DND-41 (cell line): ENCODE measurements around the gene CDK12.
"Not testable (repeated sequence)": the region's sequence is repeated elsewhere in the genome, so short reads cannot be mapped to it uniquely, and the experiment has no call there.

Source experiments
- ATAC-seq: fragments of 200-7000 bp; cut with Tn5 transposase; 3 replicates; pipeline ENCODE4 v1.9.1; 2021; ENCODE audit warnings: low read depth; ENCODE audit not compliant: insufficient read depth
- DNase-seq: peaks from one replicate; pipeline ENCODE4 v3.0.0-alpha.2; 2020
- H2AFZ ChIP-seq: 2 replicates; pipeline ENCODE4 v1.6.0; 2012; ENCODE audit warnings: low read depth, low read length
- H3K27ac ChIP-seq: 2 replicates; pipeline ENCODE4 v1.5.1; 2012; ENCODE audit warnings: low read length, inconsistent platforms
- H3K27me3 ChIP-seq: fragments of 200-600 bp; sonication (generic); 2 replicates; pipeline ENCODE4 v1.6.0; 2012; ENCODE audit warnings: low read length, mild to moderate bottlenecking, inconsistent platforms; ENCODE audit not compliant: insufficient read depth, poor library complexity
- H3K36me3 ChIP-seq: 2 replicates; pipeline ENCODE4 v1.5.1; 2012; ENCODE audit warnings: low read length, inconsistent platforms; ENCODE audit not compliant: insufficient read depth
- H3K4me1 ChIP-seq: 2 replicates; pipeline ENCODE4 v1.5.1; 2012; ENCODE audit warnings: mild to moderate bottlenecking, low read length; ENCODE audit not compliant: insufficient read depth
- H3K4me2 ChIP-seq: 2 replicates; pipeline ENCODE4 v1.6.0; 2012; ENCODE audit warnings: mild to moderate bottlenecking, moderate library complexity, low read length, inconsistent platforms; ENCODE audit not compliant: insufficient read depth
- H3K4me3 ChIP-seq, 2 experiments: fragments of 200-600 bp in 1 of 2; shearing (Covaris generic) in 1 of 2; 2 replicates each; pipeline ENCODE4 v1.5.1; 2012 to 2016; ENCODE audit warnings: inconsistent platforms in 2 of 2, low read length in 2 of 2, mild to moderate bottlenecking in 2 of 2, low read depth in 1 of 2, moderate library complexity in 1 of 2
- H3K79me2 ChIP-seq: 2 replicates; pipeline ENCODE4 v1.6.0; 2012; ENCODE audit warnings: low read length, inconsistent platforms; ENCODE audit not compliant: insufficient read depth
- H3K9ac ChIP-seq: 2 replicates; pipeline ENCODE4 v1.6.0; 2012; ENCODE audit warnings: low read depth, mild to moderate bottlenecking, inconsistent platforms, low read length, moderate library complexity
- H3K9me3 ChIP-seq: 2 replicates; pipeline ENCODE4 v1.5.1; 2012; ENCODE audit warnings: low read length, moderate library complexity, mild to moderate bottlenecking, inconsistent platforms; ENCODE audit not compliant: insufficient read depth, severe bottlenecking
- H4K20me1 ChIP-seq: 2 replicates; pipeline ENCODE4 v1.6.0; 2012; ENCODE audit warnings: low read length; ENCODE audit not compliant: insufficient read depth
- EZH2 ChIP-seq: IDR thresholded peaks from 3 replicates; pipeline ENCODE4 v1.6.1; 2012; ENCODE audit warnings: borderline replicate concordance, low read depth, mild to moderate bottlenecking, moderate library complexity, low read length, inconsistent platforms; ENCODE audit not compliant: severe bottlenecking
- TF ChIP-seq, protein P1 (sequence below): IDR thresholded peaks from 2 replicates; pipeline ENCODE4 v1.5.1; 2012; ENCODE audit warnings: borderline replicate concordance, low read length, moderate library complexity, mild to moderate bottlenecking; ENCODE audit not compliant: poor library complexity, severe bottlenecking; ENCODE audit errors: extremely low read depth

Gene CDK12

GRCh38 chr17:39540611-39541010 is 79.3 kb downstream of the CDK12 start:
- H3K27ac ChIP-seq: no peak overlapping the region
- H4K20me1 ChIP-seq: no peaks in the 10 kb centered on the region
- 0 out of 2 replicates have a peak, but pooled peaks cover 6% of the 10 kb centered on the region for H3K36me3 ChIP-seq
- H3K4me1 ChIP-seq: peaks cover 14% of the 10 kb centered on the region
- no peak for DNase-seq
- H3K27me3 ChIP-seq: no peaks in the 10 kb centered on the region
- H3K79me2 ChIP-seq: no peaks in the 10 kb centered on the region
- H3K4me2 ChIP-seq: no peak overlapping the region
- H3K4me3 ChIP-seq: no peak overlapping the region
- no peaks in the 10 kb centered on the region for H3K9me3 ChIP-seq
- no peak for ATAC-seq
- TF ChIP-seq, protein P1, sequence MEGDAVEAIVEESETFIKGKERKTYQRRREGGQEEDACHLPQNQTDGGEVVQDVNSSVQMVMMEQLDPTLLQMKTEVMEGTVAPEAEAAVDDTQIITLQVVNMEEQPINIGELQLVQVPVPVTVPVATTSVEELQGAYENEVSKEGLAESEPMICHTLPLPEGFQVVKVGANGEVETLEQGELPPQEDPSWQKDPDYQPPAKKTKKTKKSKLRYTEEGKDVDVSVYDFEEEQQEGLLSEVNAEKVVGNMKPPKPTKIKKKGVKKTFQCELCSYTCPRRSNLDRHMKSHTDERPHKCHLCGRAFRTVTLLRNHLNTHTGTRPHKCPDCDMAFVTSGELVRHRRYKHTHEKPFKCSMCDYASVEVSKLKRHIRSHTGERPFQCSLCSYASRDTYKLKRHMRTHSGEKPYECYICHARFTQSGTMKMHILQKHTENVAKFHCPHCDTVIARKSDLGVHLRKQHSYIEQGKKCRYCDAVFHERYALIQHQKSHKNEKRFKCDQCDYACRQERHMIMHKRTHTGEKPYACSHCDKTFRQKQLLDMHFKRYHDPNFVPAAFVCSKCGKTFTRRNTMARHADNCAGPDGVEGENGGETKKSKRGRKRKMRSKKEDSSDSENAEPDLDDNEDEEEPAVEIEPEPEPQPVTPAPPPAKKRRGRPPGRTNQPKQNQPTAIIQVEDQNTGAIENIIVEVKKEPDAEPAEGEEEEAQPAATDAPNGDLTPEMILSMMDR: no peak
- TF ChIP-seq EZH2: no peak
- H3K9ac ChIP-seq: no peak overlapping the region
- H2AFZ ChIP-seq: no peak overlapping the region

GRCh38 chr17:39541652-39542051 is 80.4 kb downstream of the CDK12 start:
- Histone ChIP-seq H3K9me3 (no peaks in the 10 kb centered on the region), H3K4me1 (peaks cover 14% of the 10 kb centered on the region), H3K4me2 (no peak overlapping the region), H3K36me3 (0 out of 2 replicates have a peak, but pooled peaks cover 8% of the 10 kb centered on the region), H3K27ac (no peak overlapping the region), H3K27me3 (no peaks in the 10 kb centered on the region), H3K4me3 (no peak overlapping the region), H3K9ac (no peak overlapping the region), H3K79me2 (no peaks in the 10 kb centered on the region), H4K20me1 (no peaks in the 10 kb centered on the region), H2AFZ (no peak overlapping the region)
- DNase-seq (no peak), ATAC-seq (no peak)
- no peak for TF ChIP-seq EZH2
- TF ChIP-seq, protein P1: no peak

DNA sequence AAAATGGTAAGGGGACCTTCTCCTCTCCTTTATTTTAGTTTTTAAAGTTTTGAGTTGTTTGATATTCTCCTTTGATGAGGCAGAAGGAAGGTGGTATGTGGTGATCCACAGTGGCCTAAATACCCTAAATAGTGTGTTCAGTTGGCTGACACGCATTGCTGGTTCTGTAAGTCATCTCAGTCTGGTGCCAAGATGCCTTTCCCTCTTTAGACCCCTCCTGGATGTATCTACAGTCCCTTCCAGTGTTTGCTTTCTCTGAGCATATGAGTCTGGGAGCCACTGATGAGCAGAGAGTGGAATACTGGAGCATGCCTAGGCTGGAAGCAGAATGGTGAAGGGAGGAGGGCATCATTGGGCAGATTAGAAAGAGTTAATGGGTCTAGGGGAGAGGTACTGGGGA is 81.9 kb downstream of the CDK12 start:
- no peak for TF ChIP-seq EZH2
- TF ChIP-seq, protein P1: no peak
- H3K4me1 ChIP-seq: peaks cover 12% of the 10 kb centered on the region
- H3K4me2 ChIP-seq: no peak overlapping the region
- no peak overlapping the region for H3K4me3 ChIP-seq
- H3K9me3 ChIP-seq: no peaks in the 10 kb centered on the region
- no peak overlapping the region for H3K27ac ChIP-seq
- no peaks in the 10 kb centered on the region for H3K27me3 ChIP-seq
- H2AFZ ChIP-seq: no peak overlapping the region
- H4K20me1 ChIP-seq: no peaks in the 10 kb centered on the region
- no peaks in the 10 kb centered on the region for H3K79me2 ChIP-seq
- H3K36me3 ChIP-seq: peaks cover 18% of the 10 kb centered on the region
- no peak overlapping the region for H3K9ac ChIP-seq
- DNase-seq (no peak), ATAC-seq (no peak)

DNA sequence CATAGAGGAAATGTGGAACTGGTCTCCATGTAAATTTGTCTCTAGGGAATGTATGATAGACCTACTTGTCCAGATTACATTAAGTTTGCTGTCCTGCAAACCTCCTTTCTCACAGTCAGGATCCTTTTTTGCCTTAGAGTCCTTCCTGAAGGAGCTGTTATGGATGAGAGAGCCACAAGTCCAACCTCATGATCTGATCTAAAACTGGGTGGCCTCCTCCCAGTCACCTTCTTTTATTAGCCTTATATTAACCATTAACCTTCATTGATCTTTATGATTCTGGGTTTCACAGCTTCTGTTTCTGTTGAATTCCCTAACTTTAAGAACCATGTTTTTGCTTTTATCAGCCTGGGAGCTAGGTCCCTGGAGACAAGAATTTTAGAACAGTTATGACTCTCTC is 82.4 kb downstream of the CDK12 start:
- Histone ChIP-seq H3K4me2 (no peak overlapping the region), H3K4me3 (no peak overlapping the region), H3K27me3 (no peaks in the 10 kb centered on the region), H3K4me1 (peaks cover 8% of the 10 kb centered on the region), H3K9ac (no peak overlapping the region), H3K36me3 (peaks cover 22% of the 10 kb centered on the region), H3K27ac (no peak overlapping the region), H3K79me2 (no peaks in the 10 kb centered on the region), H2AFZ (no peak overlapping the region), H4K20me1 (no peaks in the 10 kb centered on the region), H3K9me3 (no peaks in the 10 kb centered on the region)
- TF ChIP-seq, protein P1: no peak
- TF ChIP-seq EZH2: no peak
- ATAC-seq (no peak), DNase-seq (no peak)

DNA sequence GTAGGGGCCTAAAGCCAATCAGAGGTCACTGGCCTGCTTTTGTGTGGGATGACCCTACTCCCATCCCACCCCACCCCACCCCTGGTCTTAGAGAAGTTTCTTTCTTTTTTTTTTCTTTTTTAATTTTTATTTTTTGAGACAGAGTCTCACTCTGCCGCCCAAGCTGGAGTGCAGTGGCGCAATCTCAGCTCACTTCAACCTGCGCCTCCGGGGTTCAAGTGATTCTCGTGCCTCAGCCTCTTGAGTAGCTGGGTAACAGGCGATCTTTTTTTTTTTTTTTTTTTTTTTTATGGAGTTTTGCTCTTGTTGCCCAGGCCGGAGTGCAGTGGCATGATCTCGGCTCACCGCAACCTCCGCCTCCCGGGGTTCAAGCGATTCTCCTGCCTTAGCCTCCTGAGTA is 83.1 kb downstream of the CDK12 start:
- peaks cover 29% of the 10 kb centered on the region for H3K36me3 ChIP-seq
- not testable (repeated sequence) for H3K9ac ChIP-seq, H3K4me1 ChIP-seq, DNase-seq, ATAC-seq, H4K20me1 ChIP-seq, H2AFZ ChIP-seq, H3K4me2 ChIP-seq, H3K27me3 ChIP-seq, H3K27ac ChIP-seq, H3K79me2 ChIP-seq, H3K9me3 ChIP-seq, H3K4me3 ChIP-seq
